Neural progenitor cell (in vitro differentiated cells): ENCODE results near the gene SNX13.

Source experiments
- CTCF ChIP-seq: fragments of 200-600 bp; sonication (generic); IDR thresholded peaks from 2 replicates; pipeline ENCODE4 v1.5.1; 2017; ENCODE audit warnings: antibody characterized with exemption, mild to moderate bottlenecking
- EZH2 ChIP-seq: fragments of 200-600 bp; sonication (generic); IDR thresholded peaks from 2 replicates; pipeline ENCODE4 v1.6.1; 2017; ENCODE audit warnings: antibody characterized with exemption, mild to moderate bottlenecking, moderate library complexity

DNA sequence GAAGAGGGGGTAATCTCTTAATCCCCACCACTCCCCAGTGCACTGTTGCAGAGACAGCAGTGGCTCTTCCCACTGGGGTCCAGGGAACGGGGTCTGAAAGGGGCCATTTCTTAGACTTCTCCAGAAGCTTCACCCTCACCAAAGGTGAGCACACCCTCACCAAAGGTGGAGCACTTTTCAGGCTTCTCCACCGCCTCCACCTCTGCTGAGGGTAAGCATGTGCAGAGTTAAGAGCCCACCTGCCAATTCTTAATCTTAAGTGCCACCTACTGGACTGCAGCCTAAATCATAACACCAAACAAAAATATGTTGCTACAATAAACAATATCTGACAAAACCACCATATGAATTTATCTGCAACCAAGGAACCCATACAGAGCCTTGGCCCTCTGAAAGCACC is 27.0 kb downstream of the SNX13 start:
- TF ChIP-seq CTCF, result no peak
- TF ChIP-seq EZH2, result no peak
